Testis (tissue), 3 donors: ENCODE results near the gene CCDC57. TPM values are rescaled to one million over a fixed set of nuclear protein-coding genes. Genes with fewer than 3 reads are reported as not detected.
A peak's percentile ranks its signal among the peaks of the same experiment; 100 is the strongest.

ENCODE experiments used
- DNase-seq: peaks from one replicate; pipeline ENCODE4 v3.0.0-alpha.2; 2019
- H3K27ac ChIP-seq, 2 donors: fragments of 200-600 bp; sonication (generic); one replicate each; pipeline ENCODE4 v1.5.1; 2019
- H3K27me3 ChIP-seq: fragments of 200-600 bp; sonication (generic); one replicate; pipeline ENCODE4 v1.5.1; 2019
- H3K36me3 ChIP-seq: fragments of 200-600 bp; sonication (generic); one replicate; pipeline ENCODE4 v1.5.1; 2017; ENCODE audit warnings: low read depth; ENCODE audit errors: missing control alignments
- H3K4me1 ChIP-seq: fragments of 200-600 bp; sonication (generic); one replicate; pipeline ENCODE4 v1.5.1; 2019
- H3K4me3 ChIP-seq, 2 donors: fragments of 200-600 bp; sonication (generic); one replicate each; pipeline ENCODE4 v1.5.1; 2017 to 2019
- H3K9me3 ChIP-seq: fragments of 200-600 bp; sonication (generic); one replicate; pipeline ENCODE4 v1.5.1; 2017
- CTCF ChIP-seq, 3 experiments: fragments of 450-650 bp in 2 of 3; fragments of 200-600 bp in 1 of 3; sonication (generic) in 1 of 3; IDR thresholded peaks; one replicate each; pipeline ENCODE4 v1.5.1; 2016 to 2019; ENCODE audit warnings: antibody characterized with exemption in 3 of 3, mild to moderate bottlenecking in 2 of 3, moderate library complexity in 1 of 3
- POLR2A ChIP-seq: fragments of 450-650 bp; IDR thresholded peaks from one replicate; pipeline ENCODE4 v1.6.1; 2017; ENCODE audit warnings: antibody characterized with exemption, mild to moderate bottlenecking, moderate library complexity
- WGBS, 2 donors: methylation state at CpG; one replicate each; pipeline ENCODE4 v1.1.5; 2018; 5-methylcytosine and 5-hydroxymethylcytosine counted together
- intact Hi-C: fragments of 100-400 bp; cut with DNase I; formaldehyde crosslinking; loops from one replicate; pipeline ENCODE4 v1.15.1; 2023; ENCODE audit warnings: low total_unique reads
- polyA plus RNA-seq: library from polyadenylated mRNA; stranded (reverse); fragments of 350-450 nt; fragmentation: Illumina TruSeq; extraction: RNeasy Lipid Tissue Mini Kit (QIAGEN cat#74804); gene quantifications from one replicate; pipeline ENCODE4 v1.2.3, GENCODE V29; 2014; ENCODE audit warnings: low read depth, low replicate concordance; ENCODE audit not compliant: insufficient read depth
- total RNA-seq, 2 donors: library from RNA; depleted of rRNA; stranded (reverse); fragments of >200 nt; gene quantifications; one replicate each; pipeline ENCODE4 v1.2.3, GENCODE V29; 2016

The CCDC57 gene
- total and polyA plus RNA-seq, 3 donors from 2014 or later: 61.3 to 111 (median 71.8) TPM

GRCh38 chr17:82154881-82155331 lies 57.7 kb downstream of the CCDC57 start:
- no peaks in the 10 kb centered on the region for H3K27me3 ChIP-seq
- H3K4me1 ChIP-seq: no peaks in the 10 kb centered on the region
- no peak overlapping the region for H3K27ac ChIP-seq
- WGBS, 2 donors: 92 to 97% methylated on average over 25 to 27 of the region's 27 CpGs
- H3K9me3 ChIP-seq: no peaks in the 10 kb centered on the region
- intact Hi-C loops: loop anchor here (10.0 kb wide), 1 partner anchor 120 kb away; the partner anchor contains the start of genes DCXR and RAC3
- DNase-seq: no peak
- H3K4me3 ChIP-seq: no peak overlapping the region
- H3K36me3 ChIP-seq: no peaks in the 10 kb centered on the region
- no peak for TF ChIP-seq CTCF (IDR thresholded peaks at IDR 0.05)
- TF ChIP-seq POLR2A: no peak

GRCh38 chr17:82153745-82154375 lies 58.8 kb downstream of the CCDC57 start:
- no peaks in the 10 kb centered on the region for H3K36me3 ChIP-seq
- H3K9me3 ChIP-seq: no peaks in the 10 kb centered on the region
- 53 to 66% methylated on average over 7 to 16 of the region's 16 CpGs for WGBS, 2 donors
- H3K4me3 ChIP-seq: no peak overlapping the region
- TF ChIP-seq CTCF (IDR thresholded peaks at IDR 0.05) (peak; percentile 86 to 95 (median 91)), POLR2A (no peak)
- H3K27ac ChIP-seq: no peak overlapping the region
- intact Hi-C loops: loop anchor here (10.0 kb wide), 1 partner anchor 119 kb away; the partner anchor contains the start of genes DCXR and RAC3
- H3K4me1 ChIP-seq: no peaks in the 10 kb centered on the region
- DNase-seq: peak; percentile 89
- H3K27me3 ChIP-seq: no peaks in the 10 kb centered on the region

- Histone ChIP-seq H3K4me3 (no peak overlapping the region), H3K36me3 (no peaks in the 10 kb centered on the region), H3K9me3 (no peaks in the 10 kb centered on the region), H3K4me1 (no peaks in the 10 kb centered on the region), H3K27ac (no peak overlapping the region), H3K27me3 (no peaks in the 10 kb centered on the region)
- DNase-seq: no peak
- 87 to 89% methylated on average over 6 of the region's 6 CpGs for WGBS, 2 donors
- TF ChIP-seq CTCF (IDR thresholded peaks at IDR 0.05) (no peak), POLR2A (no peak)
- intact Hi-C loops: loop anchor here (10.0 kb wide), 1 partner anchor 118 kb away; the partner anchor contains the start of genes DCXR and RAC3
Measured at GRCh38 chr17:82153295-82153691, 59.3 kb downstream of the CCDC57 start.

GRCh38 chr17:82152556-82153294 lies 59.9 kb downstream of the CCDC57 start:
- Histone ChIP-seq H3K27ac (no peak overlapping the region), H3K4me3 (no peak overlapping the region), H3K27me3 (no peaks in the 10 kb centered on the region), H3K4me1 (no peaks in the 10 kb centered on the region), H3K9me3 (no peaks in the 10 kb centered on the region), H3K36me3 (no peaks in the 10 kb centered on the region)
- TF ChIP-seq CTCF (IDR thresholded peaks at IDR 0.05) (no peak), POLR2A (no peak)
- WGBS, 2 donors: 85 to 92% methylated on average over 20 to 22 of the region's 22 CpGs
- intact Hi-C loops: loop anchor here (10.0 kb wide), 1 partner anchor 118 kb away; the partner anchor contains the start of genes DCXR and RAC3
- no peak for DNase-seq
